ENCODE results near the gene TMEM183A.

TMEM183A gene

GRCh38 chr1:203048555-203049051 is 41.4 kb downstream of the TMEM183A start:
- no peak for DNase-seq

DNA sequence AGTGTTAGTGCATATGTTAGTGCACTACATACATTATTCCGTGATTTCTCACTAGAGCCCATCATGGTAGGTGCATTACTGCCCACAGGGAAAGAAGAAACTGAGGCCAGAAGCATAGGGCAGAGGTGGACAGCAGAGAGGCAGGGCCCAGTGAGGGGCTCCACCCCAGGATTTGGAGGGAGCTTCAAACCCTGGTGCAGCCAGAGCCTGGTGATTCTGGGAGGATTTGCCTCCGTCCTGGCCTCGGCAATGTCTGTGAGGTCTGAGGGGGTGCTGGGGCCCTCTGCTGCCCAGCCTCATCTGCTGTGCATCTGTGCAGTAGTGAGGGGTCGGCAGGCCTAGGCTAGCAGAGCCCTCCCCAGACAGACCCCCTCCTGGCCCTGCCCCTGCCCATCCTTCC is 41.9 kb downstream of the TMEM183A start:
- no peak for DNase-seq

- no peak for DNase-seq
Observed at GRCh38 chr1:203049576-203050180, 42.5 kb downstream of the TMEM183A start.

DNA sequence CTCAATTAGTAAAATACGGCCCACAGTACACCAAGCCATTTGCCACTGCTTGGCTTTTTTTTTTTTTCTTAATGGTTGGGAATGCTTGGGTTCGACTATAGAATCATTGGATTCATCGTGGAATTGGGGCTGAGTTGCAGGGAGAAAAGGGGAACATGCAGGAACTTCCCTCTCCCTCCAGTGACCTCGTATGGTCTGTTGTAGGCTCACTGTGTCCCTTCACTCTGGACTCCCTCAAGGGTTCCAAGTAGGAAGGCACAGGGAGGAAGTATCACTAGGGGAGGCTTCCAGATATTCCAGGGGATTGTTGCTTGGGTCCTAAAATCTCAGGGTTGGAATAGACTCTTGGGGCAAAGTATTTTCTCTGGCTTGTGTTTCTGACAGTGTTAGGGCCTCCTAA is 43.7 kb downstream of the TMEM183A start:
- no peak for DNase-seq

DNA sequence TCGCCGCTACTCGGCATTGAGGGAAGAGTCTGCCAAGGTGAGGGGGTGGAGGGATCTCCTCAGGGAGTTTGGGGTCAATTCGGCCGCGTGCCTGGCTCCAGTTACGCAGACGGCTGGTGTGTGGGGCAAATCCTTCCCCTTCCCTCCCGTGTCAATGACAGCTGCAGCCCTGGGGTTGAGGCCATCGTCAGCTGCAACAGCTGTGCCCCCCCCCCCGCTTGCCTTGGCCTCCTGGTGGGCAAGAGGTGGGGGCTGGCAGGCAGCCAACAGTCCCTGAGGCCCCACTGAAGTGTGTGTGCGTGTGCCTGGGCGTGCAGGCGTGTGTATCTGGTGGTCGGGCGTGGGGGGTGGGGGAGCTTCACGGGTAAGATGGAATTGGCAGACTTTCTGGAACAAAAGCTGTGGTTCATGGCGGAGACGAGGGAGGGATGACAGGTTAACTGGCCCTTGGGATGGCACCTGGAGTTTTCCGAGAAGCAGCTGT is 44.7 kb downstream of the TMEM183A start:
- no peak for DNase-seq

DNA sequence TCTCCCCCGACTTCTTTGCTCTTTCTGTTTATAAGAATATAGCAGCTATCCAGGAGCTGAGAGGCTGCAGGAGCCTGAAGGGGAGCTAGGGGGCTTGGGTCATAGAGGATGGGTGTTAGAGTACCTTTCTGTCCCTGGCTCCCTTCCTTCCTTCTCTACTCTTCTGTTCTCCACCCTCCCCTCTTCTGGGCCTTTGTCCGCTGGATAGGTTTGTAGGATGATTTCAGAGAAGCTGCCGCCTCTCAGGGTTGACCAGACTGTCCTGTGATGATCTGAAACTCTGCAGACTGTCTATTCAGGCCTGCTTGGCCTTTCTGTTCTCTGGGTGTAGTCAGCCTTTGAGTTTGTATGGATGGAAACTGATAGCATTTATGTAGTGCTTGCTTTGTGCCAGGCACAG is 45.4 kb downstream of the TMEM183A start:
- no peak for DNase-seq

- DNase-seq, result no peak
Observed at GRCh38 chr1:203054184-203054583, 47.0 kb downstream of the TMEM183A start.

DNA sequence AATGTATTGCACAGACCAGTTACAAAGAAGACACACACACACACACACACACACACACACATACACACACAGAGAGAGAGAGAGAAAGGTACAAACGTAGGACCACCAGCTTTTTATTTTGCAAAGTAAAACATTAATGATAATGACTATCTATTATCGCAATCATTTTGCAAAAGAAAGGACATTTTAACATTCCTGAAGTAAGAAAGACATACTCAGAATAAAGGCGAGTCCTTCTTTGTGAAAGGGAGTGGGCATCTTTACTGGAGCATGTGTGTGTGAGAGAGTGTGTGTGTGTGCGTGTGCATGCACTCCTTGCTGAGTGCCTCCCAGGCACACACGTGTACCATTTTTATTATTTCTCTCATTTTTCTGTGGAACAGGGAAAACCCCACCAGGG is 47.5 kb downstream of the TMEM183A start:
- no peak for DNase-seq

DNA sequence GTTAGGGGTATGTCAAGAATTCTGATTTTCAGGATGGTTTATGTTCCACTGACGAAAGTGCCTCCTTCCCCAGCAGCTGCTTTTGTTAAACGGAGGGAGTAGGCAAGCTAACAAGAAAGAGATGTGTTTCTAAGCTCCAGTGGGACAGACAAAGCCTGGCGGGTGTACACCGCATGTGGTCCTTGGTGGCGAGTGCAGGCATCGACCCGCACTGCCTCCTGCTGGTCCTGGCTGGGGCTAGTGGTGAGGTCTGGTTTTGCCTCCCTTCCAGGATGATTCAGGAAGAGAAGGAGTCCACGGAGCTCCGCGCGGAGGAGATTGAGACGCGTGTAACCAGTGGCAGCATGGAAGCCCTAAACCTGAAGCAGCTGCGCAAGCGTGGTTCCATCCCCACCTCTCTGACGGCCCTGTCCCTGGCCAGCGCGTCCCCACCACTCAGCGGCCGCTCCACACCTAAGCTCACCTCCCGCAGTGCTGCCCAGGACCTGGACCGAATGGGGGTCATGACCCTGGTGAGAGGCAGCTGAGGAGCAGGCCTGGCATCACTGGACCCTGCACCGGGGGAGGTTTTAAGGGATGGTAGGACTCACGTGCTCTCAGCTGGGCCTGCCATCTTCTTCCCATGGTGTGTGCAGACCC is 48.1 kb downstream of the TMEM183A start:
- DNase-seq, result no peak

DNA sequence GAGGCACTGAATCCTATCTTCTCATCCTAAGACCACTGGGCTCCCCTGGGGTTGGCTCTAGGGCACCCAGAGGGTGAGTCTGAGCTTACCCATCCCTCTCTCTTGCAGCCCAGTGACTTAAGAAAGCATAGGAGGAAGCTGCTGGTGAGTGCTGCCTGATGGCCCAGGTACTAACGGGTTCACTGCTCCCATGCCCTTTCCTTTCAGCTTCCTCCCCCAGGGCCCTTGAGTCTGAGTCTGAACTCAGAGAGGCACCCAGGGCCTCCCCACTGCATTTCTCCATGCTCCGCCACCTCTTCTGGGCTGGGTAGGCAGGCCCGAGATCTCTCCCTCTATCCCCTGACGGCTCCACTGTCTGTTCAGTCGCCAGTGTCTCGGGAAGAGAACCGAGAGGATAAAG is 48.8 kb downstream of the TMEM183A start:
- no peak for DNase-seq

DNA sequence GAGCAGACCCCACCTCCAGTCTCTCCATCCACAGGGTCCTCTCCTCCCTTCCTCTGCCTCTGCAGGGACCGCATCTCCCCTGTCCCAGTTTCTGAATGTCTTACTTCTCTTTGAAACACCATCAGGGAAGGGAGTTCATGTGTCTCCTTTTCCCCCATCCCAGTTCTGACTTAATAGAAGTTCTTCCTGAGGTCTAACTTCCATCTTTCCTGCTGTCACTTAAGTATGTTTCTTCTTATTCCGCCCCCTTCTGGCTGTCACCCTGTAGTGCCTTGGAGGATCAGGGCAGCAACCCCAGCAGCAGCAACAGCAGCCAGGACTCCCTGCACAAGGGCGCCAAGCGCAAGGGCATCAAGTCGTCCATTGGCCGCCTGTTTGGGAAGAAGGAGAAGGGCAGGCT is 49.3 kb downstream of the TMEM183A start:
- no peak for DNase-seq

- peak; percentile 48 for DNase-seq
Observed at GRCh38 chr1:203057911-203058675, 50.9 kb downstream of the TMEM183A start.

GRCh38 chr1:203058676-203058935 is 51.4 kb downstream of the TMEM183A start:
- no peak for DNase-seq

DNA sequence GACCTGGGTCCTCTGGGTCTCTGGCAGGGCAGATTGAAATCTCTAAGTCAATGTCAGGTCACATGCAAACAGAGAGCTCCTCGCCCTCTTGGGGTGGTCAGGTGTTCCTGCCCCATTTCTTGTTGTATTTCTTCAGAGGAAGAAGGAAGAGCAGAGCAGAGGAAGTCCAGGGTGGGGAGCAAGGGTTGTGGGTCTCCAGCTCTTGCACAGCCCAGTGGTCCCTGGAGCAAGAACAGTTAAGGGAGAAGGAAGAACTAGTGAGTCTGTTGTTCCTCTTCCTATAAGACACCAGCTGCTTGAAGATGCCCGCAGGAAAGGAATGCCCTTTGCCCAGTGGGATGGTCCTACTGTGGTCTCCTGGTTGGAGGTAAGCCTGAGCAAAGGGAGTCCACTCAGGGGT is 52.3 kb downstream of the TMEM183A start:
- DNase-seq, result no peak

GRCh38 chr1:203060115-203060514 is 52.9 kb downstream of the TMEM183A start:
- no peak for DNase-seq

GRCh38 chr1:203063287-203063686 is 56.1 kb downstream of the TMEM183A start:
- DNase-seq, result no peak

DNA sequence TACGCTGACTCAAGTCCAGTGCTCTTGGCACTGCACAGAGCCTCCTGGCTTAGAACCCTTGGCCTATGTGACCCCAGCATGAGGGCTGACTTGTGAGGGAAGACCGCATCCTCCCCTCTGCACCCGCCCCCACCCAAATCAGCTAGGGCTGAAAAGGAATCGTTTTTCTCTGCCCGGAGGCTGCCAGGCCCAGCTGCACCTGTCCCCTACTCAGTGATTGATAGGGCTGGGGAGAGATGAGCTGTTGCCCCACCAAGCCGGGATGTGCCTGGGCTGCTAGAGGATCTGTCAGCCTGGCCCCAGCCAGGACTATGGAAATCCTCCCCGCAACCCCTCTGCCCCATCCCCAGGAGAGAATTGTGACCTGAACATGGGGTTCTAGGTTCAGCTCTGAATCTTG is 58.0 kb downstream of the TMEM183A start:
- no peak for DNase-seq

GRCh38 chr1:203065986-203066385 is 58.8 kb downstream of the TMEM183A start:
- DNase-seq, result no peak

DNA sequence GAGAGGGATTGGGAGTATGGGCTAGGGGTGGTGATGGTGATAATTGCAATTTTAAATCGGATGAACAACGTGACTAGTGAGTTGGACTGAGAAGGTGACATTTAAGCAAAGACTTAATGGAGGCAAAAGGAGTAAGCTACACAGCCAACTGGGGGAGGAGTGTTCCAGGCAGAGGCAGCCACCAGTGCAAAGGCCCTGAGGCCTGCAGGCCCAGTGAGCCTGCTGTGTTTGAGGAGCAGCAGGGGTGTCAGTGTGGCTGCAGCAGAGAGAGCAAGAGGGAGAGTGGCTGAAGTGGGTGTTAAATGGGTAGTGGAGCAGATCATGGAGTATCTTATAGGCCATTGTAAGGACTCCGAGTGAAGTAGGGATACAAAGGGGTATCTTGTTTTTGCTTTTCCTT is 59.8 kb downstream of the TMEM183A start:
- DNase-seq, result no peak

DNA sequence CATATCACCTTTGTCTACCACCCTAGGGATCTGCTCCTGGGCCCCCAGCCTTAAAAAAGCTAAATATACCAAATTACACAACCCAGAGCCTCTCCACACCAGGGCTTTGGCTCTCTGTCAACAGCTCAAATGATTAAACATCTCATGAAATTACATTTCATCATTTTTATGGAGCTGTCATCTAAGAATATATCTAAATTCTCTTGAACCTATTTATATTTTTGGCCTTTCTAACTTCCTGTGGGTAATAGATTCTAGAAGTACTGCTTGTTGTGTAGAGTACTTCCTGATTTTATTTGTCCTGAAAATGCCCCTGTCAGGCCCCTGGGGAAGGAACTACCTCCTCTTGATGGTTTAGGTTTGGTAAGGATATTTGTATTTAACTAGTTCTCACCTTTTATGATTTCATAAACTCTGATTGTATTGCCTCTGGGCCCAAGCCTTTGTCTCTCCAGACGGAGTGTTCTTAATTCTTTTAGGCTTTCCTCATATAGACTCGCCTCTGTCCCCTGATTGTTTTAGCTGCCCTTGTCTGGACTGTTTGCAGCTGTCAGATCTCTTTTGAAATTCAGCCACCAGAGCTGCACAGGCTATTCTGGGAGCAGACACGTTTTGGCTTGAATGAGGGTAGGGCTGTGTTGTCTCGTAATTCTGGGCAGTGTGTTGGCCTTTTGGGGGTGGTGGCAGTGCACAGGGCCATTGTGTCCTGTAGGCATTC is 62.0 kb downstream of the TMEM183A start:
- DNase-seq, result peak; percentile 11

DNA sequence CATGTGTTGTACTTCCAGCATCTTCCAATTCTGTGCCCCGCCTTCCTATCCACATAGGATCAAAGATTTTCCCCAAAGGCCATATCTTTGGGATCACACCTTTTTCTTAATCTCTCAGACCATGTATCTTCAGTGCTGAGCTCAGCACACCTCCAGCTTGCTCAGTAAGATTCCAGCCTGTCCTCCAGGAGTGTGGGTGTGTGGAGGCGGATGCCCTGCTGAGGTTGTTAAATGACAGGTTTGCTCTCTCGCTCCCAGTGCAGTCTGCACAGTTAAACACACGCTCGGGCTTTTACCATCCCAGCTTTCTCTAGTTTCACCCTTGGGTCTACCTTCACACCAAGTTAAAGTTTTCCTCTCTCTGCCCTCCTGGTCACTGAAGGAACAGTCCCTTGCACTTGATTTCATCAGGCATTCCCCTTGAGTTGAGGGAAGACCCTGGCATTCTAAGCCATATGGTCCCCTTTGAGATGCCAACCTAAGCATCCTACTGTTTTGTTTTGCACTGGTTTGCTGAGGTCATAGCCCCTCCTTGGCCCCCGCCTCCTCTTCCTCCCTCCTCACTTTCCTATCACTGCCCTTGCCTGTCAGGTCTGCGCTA is 64.9 kb downstream of the TMEM183A start:
- DNase-seq, result no peak

DNA sequence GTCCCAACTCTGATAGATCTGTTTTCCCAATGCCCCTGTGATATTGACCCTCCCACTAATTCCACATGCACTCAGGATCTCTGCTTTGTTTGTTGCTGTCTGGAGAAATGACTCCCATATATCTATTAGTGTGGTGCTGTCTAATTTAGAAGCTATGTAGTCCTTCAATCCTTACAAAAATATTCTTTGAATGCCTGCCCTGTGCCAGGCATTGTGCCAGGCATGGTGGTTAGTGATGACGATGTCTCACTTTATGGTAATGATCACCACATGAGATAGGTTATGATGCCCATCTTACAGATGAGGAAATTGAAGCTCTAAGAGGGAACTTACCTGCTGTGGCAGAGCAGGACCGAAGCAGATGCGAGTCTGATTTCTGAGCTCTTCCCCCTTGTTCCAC is 65.7 kb downstream of the TMEM183A start:
- DNase-seq, result peak; percentile 26

GRCh38 chr1:203073469-203073868 is 66.3 kb downstream of the TMEM183A start:
- DNase-seq, result no peak
